ENCODE results near the gene OLFM3. TPM values are rescaled to one million over a fixed set of nuclear protein-coding genes. Genes with fewer than 3 reads are reported as not detected.
A peak's percentile ranks its signal among the peaks of the same experiment; 100 is the strongest.

The OLFM3 gene
- total and polyA plus RNA-seq, 2 experiments from 2014 or later, result 0.21 to 0.31 TPM

GRCh38 chr1:101849356-101849755, 147.4 kb downstream of the OLFM3 start (continued):
- TF ChIP-seq ZNF462 (CRISPR knock-in tag; IDR thresholded peaks at IDR 0.05) (no peak), EZH2 (IDR thresholded peaks at IDR 0.05; ENCODE audit: low read depth, unreplicated experiment) (no peak)

- Histone ChIP-seq H4K20me1 (replicated peaks; ENCODE audit: insufficient read depth) (no peaks in the 10 kb centered on the region), H3K4me2 (no peak overlapping the region), H3K27ac (ENCODE audit: low read depth) (no peak overlapping the region), H3K4me1 (ENCODE audit: insufficient read depth) (peaks cover 12% of the 10 kb centered on the region), H3K9me2 (ENCODE audit: insufficient read depth) (no peaks in the 10 kb centered on the region), H3K4me3 (no peak overlapping the region), H2AFZ (peak overlapping the region; percentile 94), H3K27me3 (ENCODE audit: insufficient read depth) (no peaks in the 10 kb centered on the region), H3K36me3 (ENCODE audit: insufficient read depth) (no peaks in the 10 kb centered on the region), H3K79me2 (replicated peaks; ENCODE audit: insufficient read depth) (no peaks in the 10 kb centered on the region), H3F3A (replicated peaks; ENCODE audit: low read depth) (no peaks in the 10 kb centered on the region)
- no peak for DNase-seq (ENCODE audit: low spot score)
- H3K9me3 Mint-ChIP-seq, result no peaks in the 10 kb centered on the region
- peaks cover 45% of the 10 kb centered on the region for H3K4me1 Mint-ChIP-seq
- H3K36me3 Mint-ChIP-seq (ENCODE audit: low read depth), result no peaks in the 10 kb centered on the region
- ATAC-seq, result no peak
- TF ChIP-seq CTCF (conservative IDR thresholded peaks at IDR 0.05; ENCODE audit: low read depth in 2 of 2) (no peak), ZNF331 (CRISPR knock-in tag; IDR thresholded peaks at IDR 0.05; ENCODE audit: low read depth) (no peak)
- peak overlapping the region; percentile 75; the same call in 1 of the 2 replicates for H3K27ac Mint-ChIP-seq
- peaks cover 2% of the 10 kb centered on the region for H3K27me3 Mint-ChIP-seq (ENCODE audit: insufficient read depth, low read depth, poor library complexity)
- H3K4me3 Mint-ChIP-seq, result no peak overlapping the region
Measured at GRCh38 chr1:101847626-101848025, 149.1 kb downstream of the OLFM3 start.
